Epithelial cell of esophagus (primary cell): ENCODE measurements around the gene RARB.

Source experiments
- DNase-seq: peaks from one replicate; pipeline ENCODE4 v3.0.0; 2010; ENCODE audit warnings: low read depth
- H3K4me3 ChIP-seq: 2 replicates; pipeline ENCODE4 v1.5.1; 2011; ENCODE audit warnings: mild to moderate bottlenecking, low read length, control low read depth
- CTCF ChIP-seq: IDR thresholded peaks from 2 replicates; pipeline ENCODE4 v1.5.1; 2011; ENCODE audit warnings: low read depth, mild to moderate bottlenecking, low read length, control low read depth, inconsistent platforms; ENCODE audit not compliant: insufficient read depth; ENCODE audit errors: missing control alignments

The RARB gene

DNA sequence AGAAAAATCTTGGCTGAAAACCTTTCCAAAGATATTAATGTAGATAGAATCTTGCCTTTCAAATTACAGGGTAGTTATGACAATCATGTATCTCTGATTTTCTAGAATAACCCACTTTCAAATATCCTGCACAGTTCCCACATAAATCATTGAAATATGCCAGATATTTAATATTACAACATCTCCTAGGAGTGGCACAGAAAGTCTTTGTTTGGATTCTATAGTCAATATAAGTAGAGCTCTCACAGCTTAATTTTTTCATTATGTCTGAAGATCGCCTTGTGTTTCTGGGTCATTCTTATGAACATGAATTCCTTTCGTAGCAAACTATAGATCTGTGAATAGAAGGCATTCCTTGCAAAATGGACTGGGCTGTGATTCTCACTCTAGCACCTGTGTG lies 5.0 kb downstream of the RARB start:
- no peak overlapping the region for H3K4me3 ChIP-seq
- no peak for TF ChIP-seq CTCF

DNA sequence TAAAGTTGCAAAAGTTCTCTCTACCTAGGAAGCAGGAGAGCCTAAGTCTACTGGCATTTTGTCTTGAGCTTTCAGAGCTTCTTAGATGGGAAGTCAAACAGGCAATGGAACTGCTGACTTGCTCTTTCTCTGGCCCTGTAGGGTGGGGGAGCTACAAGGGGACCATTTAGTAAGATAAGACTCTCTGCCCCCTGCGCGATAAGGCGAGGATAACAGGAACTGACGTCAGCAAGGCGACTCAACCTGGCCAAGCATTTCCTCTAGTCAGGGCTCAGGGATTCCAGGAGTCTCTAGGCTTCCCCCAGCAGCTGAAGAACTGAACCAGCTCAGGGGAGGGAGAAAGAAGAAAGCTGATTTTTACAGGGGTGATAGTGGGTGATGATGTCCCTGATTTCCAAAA lies 5.8 kb downstream of the RARB start:
- DNase-seq = no peak
- no peak overlapping the region for H3K4me3 ChIP-seq
- TF ChIP-seq CTCF = no peak

More for the DNA sequence above, 5.0 kb downstream of the RARB start:
- DNase-seq = no peak

DNA sequence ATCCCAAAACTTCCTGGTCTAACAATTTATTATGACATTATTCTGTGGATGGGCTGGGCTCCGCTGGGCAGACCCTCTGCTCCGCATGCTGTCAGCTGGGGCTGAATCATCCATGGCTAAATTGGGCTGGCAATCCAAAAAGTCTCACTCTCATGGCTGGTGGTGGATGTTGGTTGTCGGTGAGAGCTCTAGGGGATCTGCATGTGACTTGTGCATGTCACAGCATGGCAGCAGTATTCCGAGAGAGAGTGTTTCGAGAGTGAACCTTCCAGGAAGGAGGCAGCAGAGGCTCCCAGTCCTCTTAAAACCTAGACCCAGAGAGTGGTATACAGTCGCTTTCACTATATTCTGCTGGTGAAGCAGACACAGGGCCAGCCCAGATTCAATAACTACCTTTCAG lies 9.9 kb downstream of the RARB start:
- no peak for DNase-seq
- no peak overlapping the region for H3K4me3 ChIP-seq
- TF ChIP-seq CTCF = no peak

- no peak for DNase-seq
- no peak for TF ChIP-seq CTCF
- H3K4me3 ChIP-seq = no peak overlapping the region
These were observed 10.9 kb downstream of the RARB start for GRCh38 chr3:25438791-25439555.

GRCh38 chr3:25441234-25441856 lies 13.3 kb downstream of the RARB start:
- no peak overlapping the region for H3K4me3 ChIP-seq
- peak; percentile 71 for TF ChIP-seq CTCF
- no peak for DNase-seq

- H3K4me3 ChIP-seq = no peak overlapping the region
- no peak for DNase-seq
- no peak for TF ChIP-seq CTCF
These were observed 14.4 kb downstream of the RARB start for GRCh38 chr3:25442486-25442885.
